Ammon's horn (tissue), 1 donor: Measurements from ENCODE around the gene CYP1B1.
A peak's percentile ranks its signal among the peaks of the same experiment; 100 is the strongest.
"Not testable (repeated sequence)": the region's sequence is repeated elsewhere in the genome, so short reads cannot be mapped to it uniquely, and the experiment has no call there.

ENCODE experiments used
- DNase-seq: peaks from one replicate; pipeline ENCODE4 v3.0.0-alpha.2; 2016; ENCODE audit warnings: low spot score

The CYP1B1 gene

GRCh38 chr2:38098421-38099098 lies 22.6 kb upstream of the CYP1B1 start:
- no peak for DNase-seq

- no peak for DNase-seq
Observed at GRCh38 chr2:38097988-38098385, 22.0 kb upstream of the CYP1B1 start.

- DNase-seq: no peak
Observed at GRCh38 chr2:38097258-38097987, 21.5 kb upstream of the CYP1B1 start.

GRCh38 chr2:38095996-38096861 lies 20.3 kb upstream of the CYP1B1 start:
- no peak for DNase-seq

GRCh38 chr2:38095079-38095995 lies 19.4 kb upstream of the CYP1B1 start:
- no peak for DNase-seq

GRCh38 chr2:38093527-38094165 lies 17.7 kb upstream of the CYP1B1 start:
- no peak for DNase-seq

GRCh38 chr2:38092196-38092902 lies 16.4 kb upstream of the CYP1B1 start:
- DNase-seq: no peak

GRCh38 chr2:38091760-38092159 lies 15.8 kb upstream of the CYP1B1 start:
- no peak for DNase-seq

- DNase-seq: no peak
Observed at GRCh38 chr2:38090928-38091327, 15.0 kb upstream of the CYP1B1 start.

GRCh38 chr2:38090212-38090611 lies 14.3 kb upstream of the CYP1B1 start:
- not testable (repeated sequence) for DNase-seq

- not testable (repeated sequence) for DNase-seq
Observed at GRCh38 chr2:38085998-38086698, 10.2 kb upstream of the CYP1B1 start.

- DNase-seq: not testable (repeated sequence)
Observed at GRCh38 chr2:38084556-38084955, 8.6 kb upstream of the CYP1B1 start.

- DNase-seq: not testable (repeated sequence)
Observed at GRCh38 chr2:38082727-38083126, 6.8 kb upstream of the CYP1B1 start.

GRCh38 chr2:38080346-38080745 lies 4.4 kb upstream of the CYP1B1 start:
- DNase-seq: no peak

- no peak for DNase-seq
Observed at GRCh38 chr2:38079116-38080052, 3.4 kb upstream of the CYP1B1 start.

GRCh38 chr2:38077431-38077769 lies 1.4 kb upstream of the CYP1B1 start:
- no peak for DNase-seq

GRCh38 chr2:38076710-38077430 lies 919 bp upstream of the CYP1B1 start:
- no peak for DNase-seq

- peak; percentile 62 for DNase-seq
Observed at GRCh38 chr2:38076152-38076709, 280 bp upstream of the CYP1B1 start.
